BJ (cell line): ENCODE data around the gene SPNS1. TPM values are rescaled to one million over a fixed set of nuclear protein-coding genes. Genes with fewer than 3 reads are reported as not detected.

Experiments used
- CTCF ChIA-PET: fragments of 350-600 bp; formaldehyde crosslinking; extraction: SDS; loops from one replicate; lab custom pipeline; 2021; ENCODE audit warnings: antibody characterized with exemption, inconsistent platforms; lab: Yijun Ruan, JAX
- POLR2A ChIA-PET: fragments of 300-600 bp; sonication (Branson Sonifier 250); formaldehyde crosslinking; extraction: SDS; loops from one replicate; lab custom pipeline; 2021; ENCODE audit warnings: antibody characterized with exemption; lab: Charles Lee
- DNase-seq: peaks from one replicate; pipeline ENCODE4 v3.0.0-alpha.2; 2011; ENCODE audit warnings: low read depth
- H3K27me3 ChIP-seq: 2 replicates; pipeline ENCODE4 v1.6.0; 2011; ENCODE audit warnings: low read length; ENCODE audit not compliant: control insufficient read depth, insufficient read depth
- H3K36me3 ChIP-seq: 2 replicates; pipeline ENCODE4 v1.5.1; 2011; ENCODE audit warnings: low read length; ENCODE audit not compliant: control insufficient read depth, insufficient read depth
- H3K4me3 ChIP-seq: 2 replicates; pipeline ENCODE4 v1.5.1; 2011; ENCODE audit warnings: low read depth, mild to moderate bottlenecking, control low read depth, low read length
- CTCF ChIP-seq: IDR thresholded peaks from 2 replicates; pipeline ENCODE4 v1.5.1; 2011; ENCODE audit warnings: low read depth, mild to moderate bottlenecking, control low read depth, inconsistent platforms, low read length, moderate library complexity; ENCODE audit not compliant: insufficient read depth
- polyA plus RNA-seq: library from polyadenylated mRNA; depleted of rRNA; stranded (reverse); fragments of >200 nt; gene quantifications from 2 replicates; pipeline ENCODE4 v1.2.3, GENCODE V29; 2011

Gene SPNS1
- polyA plus RNA-seq, 1 experiment, result 52.7 TPM

- no peak overlapping the region for H3K4me3 ChIP-seq
- no peak for TF ChIP-seq CTCF
- H3K27me3 ChIP-seq, result no peaks in the 10 kb centered on the region; the same call in 1 of the 2 replicates
- H3K36me3 ChIP-seq, result no peaks in the 10 kb centered on the region
- DNase-seq, result no peak
- ChIA-PET CTCF (interaction anchor here (1.1 to 3.1 kb wide), 4 partner anchors 11 to 80 kb away, joined by 3 to 20 read pairs (median 4); partner anchors contain the start of gene CD19), POLR2A (no interaction called here)
These were observed 31.3 kb upstream of the SPNS1 start for GRCh38 chr16:28943281-28943680.

GRCh38 chr16:28946681-28947080, 27.9 kb upstream of the SPNS1 start:
- Histone ChIP-seq H3K4me3 (no peak overlapping the region), H3K36me3 (no peaks in the 10 kb centered on the region), H3K27me3 (no peaks in the 10 kb centered on the region; the same call in 1 of the 2 replicates)
- POLR2A ChIA-PET, result no interaction called here
- no peak for TF ChIP-seq CTCF
- DNase-seq, result no peak
- CTCF ChIA-PET, result interaction anchor here (1.1 to 2.0 kb wide), 2 partner anchors 30 to 68 kb away, joined by 3 to 5 read pairs; partner anchors contain the start of gene ATP2A1

- POLR2A ChIA-PET, result interaction anchor here (0.6 to 0.7 kb wide), 2 partner anchors 94 to 460 kb away, joined by 3 to 6 read pairs; no protein-coding TSS in a partner anchor
- TF ChIP-seq CTCF, result no peak
- DNase-seq, result peak; percentile 99
- Histone ChIP-seq H3K36me3 (peaks cover 3% of the 10 kb centered on the region; the same call in 1 of the 2 replicates), H3K4me3 (peak within 1 kb of the TSS; percentile 88), H3K27me3 (no peaks in the 10 kb centered on the region)
- CTCF ChIA-PET, result interaction anchor here (1.0 to 1.6 kb wide), 2 partner anchors 23 to 87 kb away, joined by 4 to 5 read pairs; partner anchors contain the start of gene SH2B1
These were observed 23.7 kb upstream of the SPNS1 start, which contains the start of gene NFATC2IP for GRCh38 chr16:28950648-28951409. TSS of gene NFATC2IP (plus strand) at chr16:28950937. CDS start at chr16:28951012, 75 bp downstream.

GRCh38 chr16:28951410-28951943, 23.1 kb upstream of the SPNS1 start:
- Histone ChIP-seq H3K27me3 (no peaks in the 10 kb centered on the region), H3K36me3 (peaks cover 7% of the 10 kb centered on the region), H3K4me3 (peak overlapping the region; percentile 88)
- no peak for DNase-seq
- POLR2A ChIA-PET, result no interaction called here
- TF ChIP-seq CTCF, result no peak
- CTCF ChIA-PET, result interaction anchor here (0.8 to 1.6 kb wide), 3 partner anchors 22 to 760 kb away, joined by 3 to 5 read pairs (median 3); partner anchors contain the start of genes SH2B1 and SPNS1

DNA sequence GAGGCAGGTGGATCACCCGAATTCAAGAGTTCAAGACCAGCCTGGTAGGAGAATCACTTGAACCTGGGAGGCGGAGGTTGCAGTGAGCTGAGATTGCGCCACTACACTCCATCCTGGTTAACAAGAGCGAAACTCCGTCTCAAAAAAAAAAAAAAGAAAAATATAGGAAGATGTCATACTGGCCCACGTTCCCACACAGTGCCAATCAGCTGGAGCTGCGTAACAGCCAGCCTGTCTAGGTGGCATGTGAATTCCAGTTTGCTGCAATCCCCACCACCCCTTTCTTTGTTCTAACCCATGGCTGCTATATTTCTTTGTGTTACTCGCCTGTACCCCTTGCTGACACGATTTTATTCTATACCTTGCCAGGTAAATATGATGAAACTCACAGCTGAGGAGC, 16.4 kb upstream of the SPNS1 start:
- TF ChIP-seq CTCF, result no peak
- peaks cover 12% of the 10 kb centered on the region for H3K36me3 ChIP-seq
- DNase-seq, result no peak
- no peak overlapping the region for H3K4me3 ChIP-seq
- H3K27me3 ChIP-seq, result no peaks in the 10 kb centered on the region
- ChIA-PET POLR2A (no interaction called here), CTCF (interaction anchor here (1.0 to 1.2 kb wide), 2 partner anchors 13 to 16 kb away, joined by 3 to 4 read pairs; no protein-coding TSS in a partner anchor)
